GM21528 (cell line): Measurements from ENCODE around the gene RBP3.
"Not testable (repeated sequence)": the region's sequence is repeated elsewhere in the genome, so short reads cannot be mapped to it uniquely, and the experiment has no call there.

Experiments
- ATAC-seq: cut with Tn5 transposase; IDR thresholded peaks from one replicate; pipeline ENCODE4 v1.9.1; 2021; ENCODE audit warnings: mild to moderate bottlenecking, moderate library complexity; ENCODE audit not compliant: unreplicated experiment, low FRiP score

Gene RBP3

GRCh38 chr10:47386104-47386503, 37.9 kb downstream of the RBP3 start:
- ATAC-seq: not testable (repeated sequence)

DNA sequence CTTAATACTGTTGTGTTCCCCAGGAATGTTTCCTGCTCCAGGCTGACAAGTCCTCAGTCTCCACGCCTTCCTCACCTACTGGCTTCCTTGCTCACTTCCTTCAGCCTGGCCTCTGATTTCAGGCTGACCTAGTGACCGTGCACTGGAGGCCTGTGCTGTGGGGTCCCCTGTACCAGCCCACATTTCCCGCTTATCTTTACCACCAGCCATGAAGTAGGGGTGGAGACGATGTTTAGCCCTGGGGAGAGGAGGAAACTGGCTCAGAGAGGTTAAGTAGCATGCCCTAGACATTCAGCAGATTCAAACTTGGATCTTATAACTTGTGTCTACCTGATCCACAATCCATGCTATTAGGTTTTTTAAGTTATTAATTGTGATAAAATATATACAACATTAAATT, 40.7 kb downstream of the RBP3 start:
- no peak for ATAC-seq

DNA sequence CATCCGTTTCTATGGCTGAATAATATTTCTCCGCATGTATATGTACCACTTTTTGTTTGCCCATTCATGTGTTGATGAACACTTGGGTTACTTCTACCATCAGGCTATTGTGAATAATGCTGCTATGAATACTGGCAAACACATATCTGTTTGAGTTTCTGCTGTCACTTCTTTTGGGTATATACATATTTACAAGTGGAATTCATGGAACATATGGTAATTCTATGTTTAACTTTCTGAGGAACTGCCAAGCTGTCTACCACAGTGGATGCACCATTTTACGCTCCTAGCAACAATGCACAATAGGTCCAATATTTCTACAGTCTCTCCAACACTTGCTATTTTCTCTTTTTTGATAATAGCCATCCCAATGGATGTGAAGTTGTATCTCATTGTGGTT, 41.5 kb downstream of the RBP3 start:
- no peak for ATAC-seq

- no peak for ATAC-seq
Observed at GRCh38 chr10:47396311-47396717, 48.2 kb downstream of the RBP3 start.

DNA sequence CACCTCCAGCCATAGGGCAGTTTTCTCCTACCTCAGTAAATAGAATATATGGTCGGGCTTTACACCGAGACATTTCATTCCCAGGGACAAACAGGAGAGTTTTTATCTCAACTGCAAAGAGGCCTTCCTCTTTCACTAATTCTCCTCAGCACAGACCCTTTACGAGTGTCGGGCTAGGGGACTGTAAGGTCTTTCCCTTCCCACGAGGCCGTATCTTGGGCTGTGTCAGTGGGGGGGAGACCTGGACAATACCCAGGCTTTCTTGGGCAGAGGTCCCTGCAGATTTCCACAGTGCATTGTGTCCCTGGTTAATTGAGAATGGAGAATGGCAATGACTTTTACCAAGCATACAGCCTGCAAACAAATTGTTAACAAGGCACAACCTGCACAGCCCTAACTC, 49.1 kb downstream of the RBP3 start:
- ATAC-seq: no peak

DNA sequence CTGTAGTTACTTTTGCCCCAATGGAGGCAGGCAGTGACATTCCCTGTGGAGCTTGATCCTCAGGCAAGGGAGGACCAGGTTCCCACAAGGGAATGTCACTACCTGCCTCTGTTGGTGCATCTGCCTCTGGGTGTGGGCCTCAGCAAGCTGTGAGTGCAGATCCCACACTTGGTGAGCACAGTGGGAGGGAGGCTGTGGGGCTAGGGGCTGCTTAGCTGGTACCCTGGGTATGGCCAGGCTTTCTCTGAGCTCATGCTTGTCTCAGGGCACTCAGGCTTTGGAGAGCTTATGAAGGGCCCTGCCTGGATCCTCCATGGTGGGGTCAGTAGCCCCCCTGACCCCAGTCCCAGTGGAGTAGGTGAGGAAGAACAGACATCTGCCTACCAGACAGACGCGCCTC, 52.1 kb downstream of the RBP3 start:
- ATAC-seq: no peak

GRCh38 chr10:47400786-47401185, 52.6 kb downstream of the RBP3 start:
- no peak for ATAC-seq

GRCh38 chr10:47401210-47401609, 53.0 kb downstream of the RBP3 start:
- ATAC-seq: no peak

GRCh38 chr10:47401874-47402640, 53.9 kb downstream of the RBP3 start:
- no peak for ATAC-seq

- ATAC-seq: no peak
Observed at GRCh38 chr10:47402641-47403301, 54.6 kb downstream of the RBP3 start.

DNA sequence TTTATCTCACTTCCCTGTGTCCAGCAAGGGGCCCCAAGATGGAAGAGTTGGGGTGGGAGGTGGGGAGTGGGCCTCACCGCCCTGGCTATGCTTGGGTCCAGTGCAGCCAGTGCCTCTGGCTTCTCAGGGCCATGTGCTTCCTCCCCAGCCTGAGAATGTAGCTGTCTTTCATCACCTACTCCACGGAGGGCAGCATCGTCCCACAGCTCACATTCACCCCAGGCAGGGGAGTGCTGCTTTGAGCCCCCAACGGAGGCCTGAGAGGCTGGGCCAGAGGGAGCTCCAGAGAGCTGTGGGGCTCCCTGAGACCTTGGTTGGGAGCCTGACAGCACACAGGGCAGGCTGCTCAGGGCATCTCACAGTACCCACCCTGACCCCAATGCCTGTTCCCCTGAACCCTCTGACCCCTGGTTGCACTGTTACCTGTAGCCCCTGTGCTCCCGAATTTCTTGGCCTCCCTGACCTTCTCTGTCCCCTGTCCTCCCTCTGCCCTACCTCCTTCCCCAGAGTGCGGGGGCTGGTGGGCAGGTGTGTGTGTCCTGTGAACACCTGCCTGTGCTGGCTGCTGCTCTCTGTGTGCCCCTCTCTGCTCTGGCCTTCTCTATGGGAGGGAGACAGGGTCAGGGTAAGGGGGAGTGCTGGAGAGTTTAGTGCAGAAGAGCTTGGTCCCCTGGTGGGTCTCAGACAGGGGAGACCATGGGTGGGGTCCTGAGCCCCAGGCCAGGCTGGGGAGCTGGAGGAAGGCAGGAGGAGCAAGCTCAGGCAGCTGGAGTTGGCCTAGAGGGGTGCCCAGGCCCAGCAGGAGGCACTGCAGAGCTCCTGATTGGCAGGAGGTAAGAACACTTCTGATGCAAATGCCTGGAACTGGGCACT, 55.5 kb downstream of the RBP3 start:
- ATAC-seq: no peak

GRCh38 chr10:47404446-47404845, 56.3 kb downstream of the RBP3 start:
- no peak for ATAC-seq

DNA sequence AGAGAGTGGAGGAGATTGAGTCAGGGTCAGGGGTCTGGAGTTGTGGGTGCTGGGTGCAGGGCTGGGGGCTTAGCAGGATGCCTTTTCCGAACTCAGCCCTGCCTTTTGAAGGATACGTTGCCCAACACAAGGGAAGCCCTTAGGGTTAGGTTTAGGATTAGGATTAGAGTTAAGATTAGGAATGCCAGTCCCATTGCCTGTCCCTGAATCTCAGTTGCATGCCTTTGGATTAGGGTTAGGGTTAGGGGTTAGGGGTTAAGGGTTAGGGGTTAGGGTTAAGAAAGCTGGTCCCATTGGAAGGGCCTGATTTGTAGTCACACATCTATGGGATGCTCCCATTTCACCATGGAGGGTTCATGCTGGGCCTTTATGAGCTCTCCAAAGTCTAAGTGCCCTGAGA, 56.8 kb downstream of the RBP3 start:
- ATAC-seq: no peak

DNA sequence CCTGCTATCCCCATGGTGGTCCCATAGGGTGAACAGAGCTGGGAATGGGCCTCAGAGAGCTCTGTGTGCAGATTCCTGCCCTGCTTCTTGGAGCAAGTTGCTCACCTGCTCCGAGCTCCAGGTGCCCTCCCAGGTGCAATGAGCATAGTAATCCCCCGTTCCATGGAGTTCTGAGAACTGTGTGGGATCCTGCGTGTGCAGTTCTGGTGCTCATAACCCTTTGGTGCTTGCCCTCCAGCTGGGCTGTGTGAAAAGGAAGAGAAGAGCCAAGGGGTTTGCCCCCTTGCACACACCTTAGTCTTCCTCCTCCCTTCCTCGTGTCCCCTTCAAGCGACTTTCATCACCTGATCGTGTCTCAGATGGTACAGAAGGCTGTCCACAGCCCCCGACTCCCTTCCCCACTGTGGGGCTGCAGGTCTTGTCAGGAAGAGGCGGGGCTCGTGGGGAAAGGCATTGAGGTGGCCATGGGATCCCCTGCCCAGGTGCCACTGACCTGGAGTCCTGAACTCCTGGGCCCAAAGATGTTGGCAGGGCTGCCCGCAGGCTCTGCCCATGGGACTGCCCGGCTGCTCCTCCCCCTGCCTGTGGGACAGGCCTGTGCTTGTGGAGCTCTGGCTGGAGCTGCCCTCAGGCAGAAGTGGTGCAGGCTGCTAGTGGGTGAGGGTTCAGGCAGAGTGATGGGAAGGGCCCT, 57.8 kb downstream of the RBP3 start:
- ATAC-seq: no peak

DNA sequence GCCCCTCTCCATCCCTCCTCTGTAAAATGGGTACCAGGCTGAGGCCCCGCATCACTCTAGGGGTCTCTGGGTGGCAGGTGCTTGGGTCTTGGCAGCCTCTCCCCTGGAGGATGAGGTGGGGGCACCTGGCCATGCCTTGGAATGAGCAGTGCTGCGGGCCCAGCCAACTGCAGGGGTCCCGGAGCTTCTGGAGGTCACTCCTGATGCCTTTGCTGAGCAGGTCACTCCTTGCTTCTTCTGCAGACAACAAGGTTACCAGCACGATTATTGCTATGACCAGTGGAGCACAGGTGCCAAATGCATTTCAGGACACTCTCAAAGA, 58.3 kb downstream of the RBP3 start:
- no peak for ATAC-seq

DNA sequence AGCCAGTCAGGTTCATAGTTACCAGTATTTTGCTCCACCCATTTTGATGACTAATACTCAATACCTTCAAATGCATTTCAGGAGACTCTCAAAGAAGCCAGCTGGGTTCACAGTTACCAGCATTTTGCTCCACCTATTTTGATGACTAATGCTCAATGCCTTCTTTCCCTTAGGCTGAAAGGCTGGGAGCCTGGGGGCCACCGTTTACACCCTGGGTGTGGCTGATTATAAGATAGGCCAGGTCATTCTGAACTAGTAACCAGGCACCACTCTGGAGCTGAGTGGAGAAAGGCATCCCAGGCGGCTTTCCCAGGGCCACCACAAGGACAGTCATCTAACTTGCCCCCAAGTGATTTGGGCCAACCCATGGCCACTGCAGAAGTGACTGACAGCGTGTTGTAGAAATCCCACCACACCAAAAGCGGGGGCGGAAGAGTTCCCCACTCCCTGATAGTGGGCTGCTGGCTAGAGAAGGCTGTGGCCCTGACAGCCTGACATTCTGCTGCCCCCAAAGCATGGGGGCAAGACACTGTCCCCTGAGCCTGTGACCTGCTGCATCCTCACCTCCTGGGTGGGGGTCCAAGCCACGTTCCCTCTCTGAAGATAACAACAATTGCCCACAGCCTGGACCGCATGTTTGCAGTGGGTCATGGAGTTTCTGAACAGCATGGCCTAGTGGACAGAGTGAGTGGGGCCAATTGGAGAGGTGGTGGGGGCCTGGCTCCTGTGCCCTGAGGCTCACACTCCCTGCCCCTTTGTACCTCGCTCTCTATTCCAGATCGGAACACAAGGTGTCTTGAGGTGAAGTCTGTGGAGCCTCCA, 58.9 kb downstream of the RBP3 start:
- no peak for ATAC-seq
